HG03066 (cell line): Measurements from ENCODE around the gene OR7A10.

Source experiments
- ATAC-seq: cut with Tn5 transposase; IDR thresholded peaks from one replicate; pipeline ENCODE4 v1.9.1; 2021; ENCODE audit warnings: low read depth; ENCODE audit not compliant: unreplicated experiment

OR7A10 gene

DNA sequence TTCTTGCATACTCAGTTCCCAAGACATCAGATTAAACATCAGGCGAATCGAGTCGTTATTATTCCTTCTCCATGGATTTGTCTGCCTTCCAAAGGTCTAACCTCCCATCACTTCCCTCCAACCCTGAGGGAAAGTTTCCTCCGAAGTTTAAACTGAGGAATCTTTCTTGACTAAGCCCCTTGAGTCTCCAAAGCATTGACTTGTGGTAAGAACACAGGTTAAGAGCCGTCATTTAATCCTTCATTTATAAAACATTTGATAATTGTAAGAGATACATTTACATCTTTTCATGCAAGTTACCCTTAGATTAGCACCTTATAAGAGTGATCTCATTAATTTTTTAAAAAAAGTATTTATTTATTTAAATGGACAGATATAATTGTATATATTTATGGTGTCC is at the start of gene OR7A10:
TSS of gene OR7A10 (minus strand) at position 101 of the 400 bp plus-strand sequence. CDS start 7,045 bp downstream, outside the sequence.
- ATAC-seq: no peak

DNA sequence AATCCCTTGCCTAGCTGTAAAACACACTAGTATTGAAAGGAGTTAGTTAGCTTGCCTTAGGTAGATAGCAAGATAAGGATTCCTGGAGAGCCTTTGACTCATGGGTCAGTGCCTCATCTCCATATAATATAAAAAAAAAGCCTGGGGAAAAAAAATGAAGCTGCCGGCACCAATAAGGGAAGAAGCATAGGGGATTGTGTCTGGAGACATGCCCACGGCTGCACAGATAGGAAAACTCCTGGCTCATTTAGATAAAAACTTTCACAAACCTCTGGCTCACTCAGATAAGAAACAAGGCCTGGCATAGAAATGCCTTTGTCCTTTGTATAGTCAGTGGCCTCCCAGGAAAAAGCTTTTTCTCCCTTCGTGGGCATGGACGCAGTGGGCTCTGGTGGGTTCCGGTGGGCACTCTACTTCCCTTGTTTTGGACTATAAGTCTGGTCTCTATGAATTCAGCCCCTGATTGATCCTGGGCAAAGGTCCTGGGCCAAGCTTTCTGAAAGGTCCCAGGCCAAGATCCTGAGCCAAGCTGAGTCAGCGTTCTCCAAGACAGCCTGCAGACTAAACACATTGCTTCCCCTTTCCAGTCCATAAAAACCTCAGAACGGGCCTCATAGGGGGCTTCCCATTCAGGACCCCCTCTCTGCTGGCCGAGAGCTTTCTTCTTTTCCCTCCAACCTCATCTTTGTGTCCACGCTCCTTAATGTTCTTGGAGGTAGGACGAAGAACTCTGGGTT is 42.1 kb upstream of the OR7A10 start:
- no peak for ATAC-seq

DNA sequence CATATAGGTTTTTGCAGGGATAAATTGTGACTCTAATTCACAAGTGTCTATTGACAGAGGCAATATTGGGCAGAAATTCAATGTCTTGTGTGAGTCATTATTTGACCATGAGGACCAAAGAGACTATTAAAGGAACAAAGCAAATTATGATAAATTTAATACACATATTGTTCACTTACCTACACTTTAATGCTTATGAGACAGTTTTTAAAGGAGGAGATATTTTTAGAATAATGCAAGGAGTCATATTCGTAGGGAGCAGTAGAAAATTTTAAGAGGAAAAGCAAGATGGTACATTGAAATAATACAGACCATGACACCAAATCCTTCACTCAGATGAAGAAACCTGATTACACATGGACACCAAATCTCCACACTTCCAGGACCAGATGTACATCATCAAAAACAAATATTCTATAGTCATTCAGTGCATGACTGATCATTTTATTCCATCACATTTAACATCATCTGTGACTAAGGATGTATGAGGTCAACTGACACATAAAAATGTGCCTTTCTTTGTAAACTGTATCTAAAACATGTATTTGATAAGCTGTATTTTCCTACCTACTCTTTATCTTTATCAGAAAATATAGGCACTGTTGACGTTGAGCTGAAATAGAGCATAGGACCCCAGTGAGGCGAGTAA is 41.4 kb upstream of the OR7A10 start:
- no peak for ATAC-seq

DNA sequence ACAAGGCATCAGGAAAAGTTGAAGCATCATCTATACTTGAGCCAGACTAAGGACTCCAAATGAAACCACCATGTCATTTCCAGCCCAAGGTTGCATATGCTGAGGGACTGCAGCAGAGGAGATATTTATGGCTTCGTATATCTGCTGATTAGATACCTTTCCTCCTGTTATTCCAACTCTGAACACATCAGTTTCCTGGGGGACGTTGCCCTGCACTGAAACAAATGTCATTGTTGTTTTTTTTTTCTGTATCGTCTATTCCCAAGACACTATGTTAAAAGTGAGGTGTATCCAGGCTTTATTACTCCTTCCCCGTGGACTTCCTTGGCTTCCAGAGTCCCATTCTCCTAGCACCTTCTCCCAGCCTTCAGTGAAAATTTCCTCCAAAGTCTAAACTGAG is 37.3 kb upstream of the OR7A10 start, which contains the start of gene OR7A17:
TSS of gene OR7A17 (minus strand) at position 101 of the 400 bp plus-strand sequence. CDS start 4,777 bp downstream, outside the sequence.
- ATAC-seq: no peak

DNA sequence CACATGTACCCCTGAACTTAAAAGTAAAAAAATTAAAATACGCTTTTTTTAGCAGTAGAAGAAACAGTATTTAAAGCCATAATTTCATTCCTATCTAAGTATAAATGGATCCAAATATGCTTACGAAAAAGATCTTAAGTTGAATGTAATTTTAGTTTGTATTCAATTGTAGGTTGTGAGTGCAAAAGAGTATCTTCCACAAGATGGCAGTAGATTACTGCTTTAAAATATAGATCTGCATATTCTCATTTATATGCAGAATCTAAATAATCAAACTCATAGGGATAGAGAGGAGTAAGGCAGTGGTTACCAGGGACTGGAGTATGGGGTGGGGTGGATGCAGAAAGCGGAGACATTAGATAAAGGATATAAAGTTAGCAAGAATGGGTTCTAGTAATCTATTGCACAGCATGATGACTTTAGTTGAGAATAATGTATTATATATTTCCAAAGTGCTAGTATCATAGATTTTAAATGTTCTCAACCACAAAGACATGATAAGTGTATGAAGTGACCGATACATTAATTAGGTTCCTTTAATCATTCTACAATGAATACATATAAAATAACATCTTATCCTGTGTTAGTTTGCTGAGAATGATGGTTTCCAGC is 23.0 kb upstream of the OR7A10 start:
- ATAC-seq: no peak

DNA sequence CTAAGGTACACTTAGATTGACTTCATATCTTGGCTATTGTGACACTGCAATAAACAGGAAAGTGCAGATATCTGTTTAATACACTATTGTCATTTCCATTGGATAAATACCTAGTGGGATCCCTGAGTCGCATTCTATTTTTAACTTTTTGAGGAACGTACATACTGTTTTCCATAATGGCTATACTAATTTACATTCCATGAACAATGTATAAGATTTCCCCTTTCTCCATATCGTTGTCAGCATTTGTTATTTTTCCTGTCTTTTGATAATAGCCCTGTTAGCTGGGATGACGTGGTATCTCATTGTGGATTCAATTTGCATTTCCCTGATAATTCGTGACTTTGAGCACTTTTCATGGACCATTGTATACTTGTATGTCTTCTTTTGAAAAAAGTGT is 19.8 kb upstream of the OR7A10 start:
- no peak for ATAC-seq

DNA sequence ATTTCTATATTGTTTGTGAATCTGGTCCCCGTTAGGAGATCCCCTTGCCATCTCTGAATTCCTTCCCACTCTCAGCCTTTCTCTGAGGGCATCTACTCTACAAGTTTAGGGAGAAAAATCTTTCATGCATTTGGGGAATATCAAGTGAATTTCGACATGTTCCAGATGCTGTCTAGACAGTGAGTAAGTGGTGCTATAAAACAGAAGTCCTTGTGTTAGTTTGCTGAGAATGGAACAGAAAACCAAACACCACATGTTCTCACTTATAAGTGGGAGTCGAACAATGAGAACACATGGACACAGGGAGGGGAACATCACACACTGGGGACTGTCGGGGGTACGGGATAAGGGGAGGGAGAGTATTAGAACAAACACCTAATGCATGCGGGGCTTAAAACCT is 5.1 kb downstream of the OR7A10 start:
- ATAC-seq: no peak

DNA sequence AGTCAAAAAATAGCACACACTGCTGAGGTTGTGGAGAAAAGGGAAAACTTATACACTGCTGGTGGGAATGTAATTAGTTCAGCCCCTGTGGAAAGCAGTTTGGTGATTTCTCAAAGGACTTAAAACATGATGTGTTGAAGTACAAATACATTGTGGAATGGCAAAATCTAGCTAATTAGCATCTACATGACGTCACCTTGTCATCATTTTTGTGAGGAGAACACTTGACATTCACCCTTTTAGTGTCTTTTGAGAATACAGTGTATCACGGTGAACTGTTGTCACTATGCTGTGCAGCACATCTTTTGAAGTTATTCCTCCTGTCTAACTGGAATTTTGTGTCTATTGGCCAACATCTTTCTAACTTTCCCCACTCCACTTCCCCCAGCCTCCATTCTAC is 5.6 kb downstream of the OR7A10 start:
- ATAC-seq: no peak

DNA sequence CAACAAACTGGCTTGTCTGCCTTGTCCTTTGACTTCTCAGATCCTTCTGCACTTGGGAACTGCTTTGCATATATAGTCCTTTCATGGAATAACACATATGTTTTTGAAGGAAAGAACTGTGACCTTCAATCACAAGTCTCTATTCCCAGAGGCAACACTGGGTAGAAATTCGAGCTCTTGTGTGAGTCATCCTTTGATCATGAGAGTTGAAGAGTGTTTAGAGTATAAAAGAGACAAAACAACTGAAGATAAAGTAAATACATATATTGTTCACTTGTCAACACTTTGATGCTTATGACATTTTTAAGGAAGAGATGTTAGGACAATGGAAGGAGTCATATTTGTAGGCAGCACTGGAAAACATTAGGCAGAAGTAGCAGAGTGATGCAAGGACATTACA is 8.5 kb downstream of the OR7A10 start:
- ATAC-seq: no peak

DNA sequence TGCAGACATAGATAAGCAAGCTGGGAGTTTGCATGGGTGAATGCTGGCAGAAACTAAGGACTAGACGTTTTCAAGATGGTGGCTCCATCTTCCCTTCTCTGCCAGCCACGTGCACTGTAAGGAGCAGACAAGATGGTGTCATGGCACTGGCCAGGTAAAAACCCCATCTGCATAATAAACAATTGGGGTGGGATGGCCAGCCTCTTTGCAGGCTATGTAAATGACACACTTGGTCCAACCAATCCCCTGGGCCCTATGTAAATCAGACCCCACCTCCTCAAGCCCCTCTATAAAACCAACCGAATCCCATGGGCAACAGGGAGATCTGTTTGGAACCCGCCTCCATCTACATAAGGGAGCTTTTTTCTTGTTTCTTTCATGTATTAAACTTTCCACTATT is 11.3 kb downstream of the OR7A10 start:
- no peak for ATAC-seq

DNA sequence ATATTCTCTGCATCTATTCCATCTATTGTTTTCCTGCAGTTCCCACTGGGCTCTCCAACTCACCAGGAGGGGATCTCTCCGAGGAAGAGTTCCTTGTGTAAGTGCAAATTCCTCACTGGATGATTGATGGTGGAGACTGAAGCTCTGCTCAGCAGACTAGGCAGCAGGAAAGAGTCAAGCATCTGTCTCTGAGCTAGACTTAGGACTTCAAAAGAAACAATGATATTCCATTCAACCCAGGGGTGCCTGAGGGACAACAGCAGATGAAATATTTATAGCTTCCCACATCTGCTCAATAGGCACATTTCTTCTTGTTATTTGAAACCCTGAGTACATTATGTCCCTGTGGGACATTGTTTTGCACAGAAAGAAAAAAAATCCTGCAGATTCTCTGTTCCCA is 13.7 kb downstream of the OR7A10 start, which contains the start of the genes OR7A5 and OR7C1:
TSS of gene OR7A5 (minus strand) at position 175 of the 400 bp plus-strand sequence. CDS start 6,944 bp downstream, outside the sequence.
TSS of gene OR7C1 (minus strand) at position 175 of the 400 bp plus-strand sequence. CDS start 35,049 bp downstream, outside the sequence.
- ATAC-seq: no peak

DNA sequence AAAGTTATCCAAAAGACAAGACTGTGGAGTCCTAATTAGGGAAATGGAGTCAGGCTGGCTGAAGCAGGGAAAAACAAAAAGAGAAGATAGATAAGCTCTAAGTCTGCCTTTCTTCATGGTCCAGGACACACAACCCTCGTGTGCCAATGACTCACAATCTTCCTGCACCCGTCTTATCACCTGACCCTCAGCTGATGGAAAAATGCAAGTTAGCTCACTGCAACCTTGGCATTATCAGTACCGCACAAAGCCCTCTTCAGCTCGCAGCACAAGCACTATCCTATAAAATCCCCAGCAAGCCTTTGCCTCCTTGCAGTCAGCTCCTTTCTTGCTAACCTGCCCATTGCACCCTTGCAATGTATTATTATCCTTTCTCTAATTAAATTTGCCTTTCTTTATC is 18.0 kb downstream of the OR7A10 start:
- ATAC-seq: no peak

DNA sequence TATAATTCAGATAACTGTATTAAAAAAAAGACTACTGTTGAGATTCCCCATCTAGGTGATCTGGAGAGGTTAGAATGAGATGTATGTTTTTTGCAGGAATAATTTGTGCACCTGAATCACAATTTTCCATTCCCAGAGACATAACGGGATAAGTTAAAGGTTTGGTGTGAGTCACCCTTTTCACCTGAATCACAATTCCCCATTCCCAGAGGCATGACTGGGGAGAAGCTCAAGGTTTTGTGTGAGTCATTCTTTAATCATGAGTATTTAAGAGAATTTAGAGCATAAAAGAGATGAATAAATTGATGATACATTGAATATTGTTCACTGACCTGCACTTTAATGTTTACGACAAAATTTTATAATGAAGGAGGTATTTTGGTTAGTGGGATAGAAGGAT is 22.7 kb downstream of the OR7A10 start:
- ATAC-seq: no peak

DNA sequence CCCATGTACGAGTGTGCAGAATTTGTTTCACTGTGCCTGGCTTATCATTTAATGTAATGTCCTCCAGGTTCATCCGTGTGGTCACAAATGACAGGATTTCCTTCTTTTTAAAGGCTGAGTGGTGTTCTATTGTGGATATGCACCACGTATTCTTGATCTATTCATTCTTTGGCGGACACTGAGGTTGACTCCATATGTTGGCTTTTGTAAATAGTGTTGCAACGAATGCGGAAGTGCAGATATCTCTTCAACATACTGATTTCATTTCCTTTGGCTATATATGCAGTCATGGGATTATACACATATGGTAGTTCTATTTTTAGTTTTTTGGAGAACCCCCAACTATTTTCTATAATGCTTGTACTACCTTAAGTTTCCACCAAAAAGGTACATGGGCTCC is 26.8 kb downstream of the OR7A10 start:
- ATAC-seq: no peak

DNA sequence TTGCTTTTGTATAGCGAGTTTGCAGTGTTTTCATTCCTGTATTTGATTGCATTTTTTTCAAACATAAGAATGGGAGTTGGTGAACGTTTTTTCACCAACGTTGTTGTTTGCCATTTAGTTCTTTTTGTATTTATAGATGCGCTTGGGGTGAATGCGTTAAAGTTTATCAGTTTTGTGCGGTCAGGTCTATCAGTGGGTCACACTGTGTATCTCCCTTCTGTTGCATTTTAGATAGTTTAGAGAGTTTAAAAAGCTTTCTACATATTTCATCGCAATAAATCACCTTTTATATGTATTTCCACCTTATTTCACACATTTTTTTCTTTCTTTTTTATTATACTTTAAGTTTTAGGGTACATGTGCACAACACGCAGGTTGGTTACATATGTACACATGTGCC is 30.1 kb downstream of the OR7A10 start:
- ATAC-seq: no peak

DNA sequence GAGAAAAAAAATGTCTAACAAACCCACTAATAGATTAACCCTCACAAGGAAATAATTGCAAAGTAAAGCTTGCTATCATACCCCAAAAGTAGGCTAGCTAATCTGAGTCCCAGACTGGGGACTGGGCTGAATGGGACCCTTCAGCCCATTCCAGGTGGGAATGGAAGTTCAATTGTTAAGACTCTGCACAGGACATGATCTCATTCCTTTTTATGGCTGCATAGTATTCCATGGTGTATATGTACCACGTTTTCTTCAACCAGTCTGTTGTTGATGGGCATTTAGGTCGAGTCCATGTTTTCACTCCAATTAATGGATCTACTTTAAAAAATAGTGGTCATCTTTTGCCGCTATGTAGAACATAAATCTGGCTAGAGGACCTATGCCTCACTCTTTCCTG is 31.7 kb downstream of the OR7A10 start:
- no peak for ATAC-seq

DNA sequence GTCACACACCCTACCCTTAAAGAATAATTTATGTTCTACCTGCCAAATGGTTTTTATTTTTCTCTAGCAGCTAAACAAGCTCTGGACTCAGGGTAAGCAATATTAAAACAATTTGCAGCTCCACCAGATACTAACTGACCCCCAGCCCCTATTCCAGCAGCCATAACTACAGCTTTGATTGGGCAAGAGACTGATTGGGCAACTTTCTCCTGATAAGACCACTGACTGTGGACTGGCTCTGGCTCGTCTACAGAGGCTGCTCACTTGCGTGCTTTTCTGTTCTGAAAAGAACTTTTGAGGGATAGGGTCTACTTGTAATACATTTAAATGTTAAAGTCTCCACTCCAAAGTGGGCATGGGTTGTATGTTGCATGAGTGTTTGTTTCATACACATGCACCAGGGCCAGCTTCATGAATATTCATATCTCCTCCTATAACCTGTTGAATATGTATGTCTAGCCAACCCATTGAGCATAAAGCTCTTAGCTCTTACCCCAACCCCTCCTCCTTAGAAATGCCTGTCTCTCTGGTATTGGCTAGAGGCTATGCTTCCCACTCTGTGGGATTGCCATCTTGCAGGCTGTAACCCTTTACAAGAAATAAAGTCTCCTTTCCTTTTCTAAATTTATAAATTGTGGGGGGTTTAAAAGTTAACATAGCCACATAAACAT is 33.6 kb downstream of the OR7A10 start:
- no peak for ATAC-seq

DNA sequence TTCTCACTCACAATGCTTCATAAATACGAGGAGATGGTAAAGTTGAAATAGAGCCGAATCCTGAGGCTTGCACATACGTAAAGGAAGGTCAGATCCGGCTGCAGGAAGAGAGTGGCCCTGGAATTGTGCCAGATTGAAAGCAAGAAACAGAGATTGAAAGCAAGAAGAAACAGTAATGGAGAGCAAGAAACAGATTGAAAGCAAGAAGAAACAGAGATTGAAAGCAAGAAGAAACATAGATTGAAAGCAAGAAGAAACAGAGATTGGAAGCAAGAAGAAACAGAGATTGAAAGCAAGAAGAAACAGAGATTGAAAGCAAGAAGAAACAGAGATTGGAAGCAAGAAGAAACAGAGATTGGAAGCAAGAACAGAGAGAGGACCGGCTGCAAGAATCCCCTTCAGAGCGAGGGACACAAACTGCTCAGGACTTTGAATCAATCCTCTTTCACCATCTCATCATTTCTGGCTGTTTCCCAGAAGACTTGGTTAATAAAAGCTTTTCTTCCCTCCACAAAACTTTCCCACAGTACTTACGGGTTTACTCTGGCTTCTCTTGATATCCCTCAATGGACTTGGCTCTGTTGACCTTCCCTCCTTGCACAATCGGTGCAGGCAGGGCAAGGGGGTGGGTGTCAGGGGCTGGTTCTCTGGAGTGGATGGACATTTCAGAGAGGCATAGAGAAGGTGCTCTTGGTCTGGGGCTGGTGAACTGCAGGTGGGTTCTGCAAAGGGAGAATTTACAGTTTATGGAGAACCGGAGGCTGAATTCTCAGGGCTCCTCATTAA is 39.3 kb downstream of the OR7A10 start:
- no peak for ATAC-seq

DNA sequence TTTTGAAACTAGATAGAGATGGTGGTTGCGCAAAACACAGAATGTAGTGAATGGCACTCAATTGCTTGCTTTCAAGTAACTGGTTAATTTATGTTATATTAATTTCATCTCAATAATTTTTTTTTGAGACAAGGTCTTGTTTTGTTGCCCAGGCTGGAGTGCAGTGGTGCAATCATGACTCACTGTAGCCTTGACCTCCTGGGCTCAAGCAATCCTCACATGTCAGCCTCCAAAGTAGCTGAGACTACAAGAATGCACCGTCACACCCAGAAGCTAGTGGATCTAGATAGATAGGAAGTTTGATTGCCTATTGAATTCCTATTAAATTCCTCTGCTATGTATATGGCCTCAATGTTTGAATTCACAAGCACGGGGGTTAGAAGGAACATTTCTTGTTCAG is 44.0 kb downstream of the OR7A10 start:
- no peak for ATAC-seq

DNA sequence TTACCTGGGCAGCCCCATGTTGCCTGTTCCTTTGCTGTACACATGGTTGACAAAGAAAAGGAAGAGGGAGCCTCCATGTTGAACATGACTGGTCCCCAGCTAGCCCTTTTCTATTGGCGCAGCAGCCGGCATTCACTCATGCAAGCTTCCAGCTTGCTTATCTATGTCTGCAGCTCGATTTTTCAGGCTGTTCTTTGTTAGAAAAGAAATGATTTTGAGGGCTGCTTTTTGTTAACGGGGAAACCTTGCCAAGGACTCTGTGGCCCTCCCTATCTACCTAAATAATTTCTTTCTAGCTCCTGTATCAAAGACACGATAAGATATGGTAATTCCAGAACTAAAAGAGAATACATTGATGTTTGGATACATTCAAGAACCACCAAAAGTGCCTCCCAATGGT is 50.0 kb downstream of the OR7A10 start:
- ATAC-seq: no peak
